Measurements from ENCODE around the gene ALDH6A1.

GRCh38 chr14:74035556-74035955, 48.7 kb downstream of the ALDH6A1 start:
- TF ChIP-seq CBX5 (IDR thresholded peaks at IDR 0.05; ENCODE audit: low read depth, low read length) (no peak), POLR2A (IDR thresholded peaks at IDR 0.05; ENCODE audit: control extremely low read depth in 1 of 2, low read depth in 2 of 2, low read length in 2 of 2) (no peak), CTCF (IDR thresholded peaks at IDR 0.05; ENCODE audit: control extremely low read depth in 1 of 3, insufficient read depth in 1 of 3, low read depth in 1 of 3, low read length in 3 of 3) (no peak), CBX8 (IDR thresholded peaks at IDR 0.05; ENCODE audit: borderline replicate concordance, low read depth, low read length) (no peak), SIN3A (conservative IDR thresholded peaks at IDR 0.05 in 1 of 2, IDR thresholded peaks at IDR 0.05 in 1 of 2; ENCODE audit: low read depth in 1 of 2, low read length in 2 of 2) (no peak), RXRA (IDR thresholded peaks at IDR 0.05; ENCODE audit: insufficient read depth, low read depth, low read length) (no peak), SP1 (IDR thresholded peaks at IDR 0.05; ENCODE audit: low read depth, low read length) (no peak), MAX (IDR thresholded peaks at IDR 0.05) (no peak), CREB1 (IDR thresholded peaks at IDR 0.05) (no peak), RAD21 (IDR thresholded peaks at IDR 0.05 in 1 of 2, conservative IDR thresholded peaks at IDR 0.05 in 1 of 2; ENCODE audit: low read depth in 2 of 2, low read length in 2 of 2) (no peak)
